ENCODE results near the gene RTN1. TPM values are rescaled to one million over a fixed set of nuclear protein-coding genes. Genes with fewer than 3 reads are reported as not detected.

The RTN1 gene
- total and polyA plus RNA-seq, 10 of the 15 experiments (the other 5 are each of a cell fraction or from before 2014, with no cell fraction given), result 0.03 to 0.55 (median 0.13) TPM; not detected in 4

DNA sequence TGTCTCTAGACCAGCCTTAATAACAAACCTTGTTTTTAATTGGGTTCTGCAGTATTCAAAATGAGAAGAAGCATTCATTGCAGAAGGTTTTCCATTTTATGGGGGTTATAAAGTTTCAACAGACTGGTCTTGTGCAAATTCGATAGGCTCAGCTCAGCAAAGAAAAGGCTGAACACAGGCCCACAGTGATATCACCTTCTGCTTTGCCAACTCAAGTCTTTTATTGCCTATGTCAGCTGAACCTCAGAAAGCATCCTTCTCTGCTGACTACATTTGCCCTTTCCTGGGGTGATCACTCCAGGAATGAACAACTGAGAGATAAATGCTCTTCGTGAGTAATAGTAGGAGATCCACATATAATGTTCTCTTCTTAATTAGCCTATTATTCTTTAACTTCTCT, 159.5 kb downstream of the RTN1 start:
- in situ Hi-C loops (cut with MboI) (no loop called here), intact Hi-C loops (cut with micrococcal nuclease; ENCODE audit: unreplicated experiment) (loop anchor here (10.0 kb wide), 1 partner anchor 184 kb away; no protein-coding TSS in a partner anchor)
- H3K4me2 ChIP-seq (ENCODE audit: control insufficient read depth, insufficient read depth), result no peak overlapping the region
- TF ChIP-seq, protein P1, sequence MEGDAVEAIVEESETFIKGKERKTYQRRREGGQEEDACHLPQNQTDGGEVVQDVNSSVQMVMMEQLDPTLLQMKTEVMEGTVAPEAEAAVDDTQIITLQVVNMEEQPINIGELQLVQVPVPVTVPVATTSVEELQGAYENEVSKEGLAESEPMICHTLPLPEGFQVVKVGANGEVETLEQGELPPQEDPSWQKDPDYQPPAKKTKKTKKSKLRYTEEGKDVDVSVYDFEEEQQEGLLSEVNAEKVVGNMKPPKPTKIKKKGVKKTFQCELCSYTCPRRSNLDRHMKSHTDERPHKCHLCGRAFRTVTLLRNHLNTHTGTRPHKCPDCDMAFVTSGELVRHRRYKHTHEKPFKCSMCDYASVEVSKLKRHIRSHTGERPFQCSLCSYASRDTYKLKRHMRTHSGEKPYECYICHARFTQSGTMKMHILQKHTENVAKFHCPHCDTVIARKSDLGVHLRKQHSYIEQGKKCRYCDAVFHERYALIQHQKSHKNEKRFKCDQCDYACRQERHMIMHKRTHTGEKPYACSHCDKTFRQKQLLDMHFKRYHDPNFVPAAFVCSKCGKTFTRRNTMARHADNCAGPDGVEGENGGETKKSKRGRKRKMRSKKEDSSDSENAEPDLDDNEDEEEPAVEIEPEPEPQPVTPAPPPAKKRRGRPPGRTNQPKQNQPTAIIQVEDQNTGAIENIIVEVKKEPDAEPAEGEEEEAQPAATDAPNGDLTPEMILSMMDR (IDR thresholded peaks at IDR 0.05 in 2 of 3, conservative IDR thresholded peaks at IDR 0.05 in 1 of 3; ENCODE audit: control insufficient read depth in 2 of 3, extremely low read depth in 1 of 3, insufficient read depth in 1 of 3, low read depth in 3 of 3, low read length in 3 of 3), result no peak
- no peak for TF ChIP-seq TCF3 (IDR thresholded peaks at IDR 0.05; ENCODE audit: borderline replicate concordance, insufficient read depth, low read depth, low read length)
- TF ChIP-seq ZNF384 (IDR thresholded peaks at IDR 0.05; ENCODE audit: borderline replicate concordance, low read depth, low read length), result no peak
- TF ChIP-seq, protein P2, sequence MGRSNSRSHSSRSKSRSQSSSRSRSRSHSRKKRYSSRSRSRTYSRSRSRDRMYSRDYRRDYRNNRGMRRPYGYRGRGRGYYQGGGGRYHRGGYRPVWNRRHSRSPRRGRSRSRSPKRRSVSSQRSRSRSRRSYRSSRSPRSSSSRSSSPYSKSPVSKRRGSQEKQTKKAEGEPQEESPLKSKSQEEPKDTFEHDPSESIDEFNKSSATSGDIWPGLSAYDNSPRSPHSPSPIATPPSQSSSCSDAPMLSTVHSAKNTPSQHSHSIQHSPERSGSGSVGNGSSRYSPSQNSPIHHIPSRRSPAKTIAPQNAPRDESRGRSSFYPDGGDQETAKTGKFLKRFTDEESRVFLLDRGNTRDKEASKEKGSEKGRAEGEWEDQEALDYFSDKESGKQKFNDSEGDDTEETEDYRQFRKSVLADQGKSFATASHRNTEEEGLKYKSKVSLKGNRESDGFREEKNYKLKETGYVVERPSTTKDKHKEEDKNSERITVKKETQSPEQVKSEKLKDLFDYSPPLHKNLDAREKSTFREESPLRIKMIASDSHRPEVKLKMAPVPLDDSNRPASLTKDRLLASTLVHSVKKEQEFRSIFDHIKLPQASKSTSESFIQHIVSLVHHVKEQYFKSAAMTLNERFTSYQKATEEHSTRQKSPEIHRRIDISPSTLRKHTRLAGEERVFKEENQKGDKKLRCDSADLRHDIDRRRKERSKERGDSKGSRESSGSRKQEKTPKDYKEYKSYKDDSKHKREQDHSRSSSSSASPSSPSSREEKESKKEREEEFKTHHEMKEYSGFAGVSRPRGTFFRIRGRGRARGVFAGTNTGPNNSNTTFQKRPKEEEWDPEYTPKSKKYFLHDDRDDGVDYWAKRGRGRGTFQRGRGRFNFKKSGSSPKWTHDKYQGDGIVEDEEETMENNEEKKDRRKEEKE (IDR thresholded peaks at IDR 0.05), result no peak
- no peak for TF ChIP-seq GATAD2B (conservative IDR thresholded peaks at IDR 0.05; ENCODE audit: low read depth)
- no peak for TF ChIP-seq SIX5 (IDR thresholded peaks at IDR 0.05; ENCODE audit: low read depth, low read length, severe bottlenecking)
- no peak for TF ChIP-seq NFIC (IDR thresholded peaks at IDR 0.05; ENCODE audit: low read depth, low read length)
- TF ChIP-seq, protein P3, sequence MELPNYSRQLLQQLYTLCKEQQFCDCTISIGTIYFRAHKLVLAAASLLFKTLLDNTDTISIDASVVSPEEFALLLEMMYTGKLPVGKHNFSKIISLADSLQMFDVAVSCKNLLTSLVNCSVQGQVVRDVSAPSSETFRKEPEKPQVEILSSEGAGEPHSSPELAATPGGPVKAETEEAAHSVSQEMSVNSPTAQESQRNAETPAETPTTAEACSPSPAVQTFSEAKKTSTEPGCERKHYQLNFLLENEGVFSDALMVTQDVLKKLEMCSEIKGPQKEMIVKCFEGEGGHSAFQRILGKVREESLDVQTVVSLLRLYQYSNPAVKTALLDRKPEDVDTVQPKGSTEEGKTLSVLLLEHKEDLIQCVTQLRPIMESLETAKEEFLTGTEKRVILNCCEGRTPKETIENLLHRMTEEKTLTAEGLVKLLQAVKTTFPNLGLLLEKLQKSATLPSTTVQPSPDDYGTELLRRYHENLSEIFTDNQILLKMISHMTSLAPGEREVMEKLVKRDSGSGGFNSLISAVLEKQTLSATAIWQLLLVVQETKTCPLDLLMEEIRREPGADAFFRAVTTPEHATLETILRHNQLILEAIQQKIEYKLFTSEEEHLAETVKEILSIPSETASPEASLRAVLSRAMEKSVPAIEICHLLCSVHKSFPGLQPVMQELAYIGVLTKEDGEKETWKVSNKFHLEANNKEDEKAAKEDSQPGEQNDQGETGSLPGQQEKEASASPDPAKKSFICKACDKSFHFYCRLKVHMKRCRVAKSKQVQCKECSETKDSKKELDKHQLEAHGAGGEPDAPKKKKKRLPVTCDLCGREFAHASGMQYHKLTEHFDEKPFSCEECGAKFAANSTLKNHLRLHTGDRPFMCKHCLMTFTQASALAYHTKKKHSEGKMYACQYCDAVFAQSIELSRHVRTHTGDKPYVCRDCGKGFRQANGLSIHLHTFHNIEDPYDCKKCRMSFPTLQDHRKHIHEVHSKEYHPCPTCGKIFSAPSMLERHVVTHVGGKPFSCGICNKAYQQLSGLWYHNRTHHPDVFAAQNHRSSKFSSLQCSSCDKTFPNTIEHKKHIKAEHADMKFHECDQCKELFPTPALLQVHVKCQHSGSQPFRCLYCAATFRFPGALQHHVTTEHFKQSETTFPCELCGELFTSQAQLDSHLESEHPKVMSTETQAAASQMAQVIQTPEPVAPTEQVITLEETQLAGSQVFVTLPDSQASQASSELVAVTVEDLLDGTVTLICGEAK (IDR thresholded peaks at IDR 0.05; ENCODE audit: borderline replicate concordance), result no peak
- TF ChIP-seq CREM (IDR thresholded peaks at IDR 0.05; ENCODE audit: low read depth), result no peak
- TF ChIP-seq POU2F2 (IDR thresholded peaks at IDR 0.05; ENCODE audit: borderline replicate concordance, low read depth, low read length), result no peak
- TF ChIP-seq KLF5 (IDR thresholded peaks at IDR 0.05; ENCODE audit: partially characterized antibody), result no peak
- H3K9ac ChIP-seq (ENCODE audit: control insufficient read depth, insufficient read depth, low read length), result no peak overlapping the region
- no peak for FAIRE-seq
- WGBS (ENCODE audit: insufficient coverage, insufficient replicate concordance, low lambda C conversion rate, missing lambda C conversion rate), result 0% methylated on average over 2 of the region's 2 CpGs
- no peak for DNase-seq (ENCODE audit: low read depth, low spot score)
- ChIA-PET SMC1A (ENCODE audit: uncharacterized antibody, unreplicated experiment) (no interaction called here), CTCF (interaction anchor here (0.5 to 1.7 kb wide), 4 partner anchors 11 to 871 kb away, joined by 3 to 4 read pairs (median 3); no protein-coding TSS in a partner anchor), POLR2A (no interaction called here), RAD21 (ENCODE audit: unreplicated experiment) (no interaction called here)
- H4K20me1 ChIP-seq (ENCODE audit: control insufficient read depth, insufficient read depth), result no peaks in the 10 kb centered on the region
- no peaks in the 10 kb centered on the region for H3K9me3 ChIP-seq (replicated peaks; ENCODE audit: control insufficient read depth, insufficient read depth, low read length)
- no peak overlapping the region for H3K27ac ChIP-seq (ENCODE audit: control insufficient read depth, insufficient read depth)
- no TSS peak for BruUV-seq (replicated peaks)
- no peaks in the 10 kb centered on the region for H3K27me3 ChIP-seq (replicated peaks in 1 of 2; ENCODE audit: control insufficient read depth in 2 of 2, insufficient read depth in 2 of 2, low read length in 1 of 2)
- no peak for ATAC-seq
- no peaks in the 10 kb centered on the region for H3K36me3 ChIP-seq (ENCODE audit: control insufficient read depth in 2 of 2, insufficient read depth in 2 of 2, low read length in 1 of 2)
- no peaks in the 10 kb centered on the region for H3K4me1 ChIP-seq (ENCODE audit: control insufficient read depth, insufficient read depth, low read length)
- no peak overlapping the region for H2AFZ ChIP-seq (ENCODE audit: control insufficient read depth, low read depth, low read length)
- H3K79me2 ChIP-seq (ENCODE audit: control insufficient read depth, insufficient read depth, low read length), result no peaks in the 10 kb centered on the region
- H3K4me3 ChIP-seq, result no peak overlapping the region
